Stomach smooth muscle (tissue), 2 donors: ENCODE data around the gene SMOC1.

Experiments
- H3K27ac ChIP-seq: one replicate; pipeline ENCODE4 v1.7.0; 2013; ENCODE audit warnings: mild to moderate bottlenecking, low read length, inconsistent platforms
- H3K27me3 ChIP-seq, 2 donors: one replicate each; pipeline ENCODE4 v1.7.0; 2013; ENCODE audit warnings: low read length in 2 of 2; ENCODE audit not compliant: insufficient read depth in 2 of 2, control insufficient read depth in 1 of 2
- H3K36me3 ChIP-seq, 2 donors: one replicate each; pipeline ENCODE4 v1.7.0; 2013; ENCODE audit warnings: low read length in 2 of 2; ENCODE audit not compliant: control insufficient read depth in 2 of 2, insufficient read depth in 2 of 2
- H3K4me1 ChIP-seq: one replicate; pipeline ENCODE4 v1.7.0; 2013; ENCODE audit warnings: low read length; ENCODE audit not compliant: control insufficient read depth, insufficient read depth
- H3K4me3 ChIP-seq, 2 donors: one replicate each; pipeline ENCODE4 v1.7.0; 2013; ENCODE audit warnings: low read length in 2 of 2
- H3K9ac ChIP-seq, 2 donors: one replicate each; pipeline ENCODE4 v1.7.0; 2013; ENCODE audit warnings: low read length in 2 of 2, mild to moderate bottlenecking in 1 of 2
- H3K9me3 ChIP-seq, 2 donors: one replicate each; pipeline ENCODE4 v1.7.0; 2013; ENCODE audit warnings: low read length in 2 of 2; ENCODE audit not compliant: control insufficient read depth in 2 of 2
- donor health status: healthy.
- donor health status: Pancreatic carcinoma.

SMOC1 gene

GRCh38 chr14:69959136-69959535, 79.9 kb downstream of the SMOC1 start:
- Histone ChIP-seq H3K27me3 (peaks cover 0 to under 1% of the 10 kb centered on the region in 2 donors), H3K4me1 (no peaks in the 10 kb centered on the region), H3K9ac (no peak overlapping the region), H3K4me3 (no peak overlapping the region), H3K9me3 (no peaks in the 10 kb centered on the region), H3K27ac (no peak overlapping the region), H3K36me3 (no peaks in the 10 kb centered on the region)

GRCh38 chr14:69960296-69960695, 81.1 kb downstream of the SMOC1 start:
- no peak overlapping the region for H3K4me3 ChIP-seq
- H3K27ac ChIP-seq, result no peak overlapping the region
- H3K27me3 ChIP-seq, result no peaks in the 10 kb centered on the region
- H3K36me3 ChIP-seq, result no peaks in the 10 kb centered on the region
- no peak overlapping the region for H3K9ac ChIP-seq
- no peaks in the 10 kb centered on the region for H3K4me1 ChIP-seq
- no peaks in the 10 kb centered on the region for H3K9me3 ChIP-seq

GRCh38 chr14:69963966-69964365, 84.8 kb downstream of the SMOC1 start:
- Histone ChIP-seq H3K27me3 (no peaks in the 10 kb centered on the region), H3K36me3 (no peaks in the 10 kb centered on the region), H3K4me3 (no peak overlapping the region), H3K4me1 (no peaks in the 10 kb centered on the region), H3K27ac (no peak overlapping the region), H3K9me3 (no peaks in the 10 kb centered on the region), H3K9ac (no peak overlapping the region)

- no peak overlapping the region for H3K27ac ChIP-seq
- H3K9me3 ChIP-seq, result no peaks in the 10 kb centered on the region
These were observed 85.6 kb downstream of the SMOC1 start for GRCh38 chr14:69964841-69965240.

GRCh38 chr14:69968132-69968531, 88.9 kb downstream of the SMOC1 start:
- H3K4me1 ChIP-seq, result no peaks in the 10 kb centered on the region
- H3K4me3 ChIP-seq, result no peak overlapping the region
- H3K9me3 ChIP-seq, result no peaks in the 10 kb centered on the region
- H3K27ac ChIP-seq, result no peak overlapping the region
- no peaks in the 10 kb centered on the region for H3K36me3 ChIP-seq
- no peak overlapping the region for H3K9ac ChIP-seq
- H3K27me3 ChIP-seq, result no peaks in the 10 kb centered on the region

More at GRCh38 chr14:69964841-69965240, 85.6 kb downstream of the SMOC1 start:
- Histone ChIP-seq H3K36me3 (no peaks in the 10 kb centered on the region), H3K9ac (no peak overlapping the region), H3K4me3 (no peak overlapping the region), H3K4me1 (no peaks in the 10 kb centered on the region), H3K27me3 (no peaks in the 10 kb centered on the region)

GRCh38 chr14:69968681-69969080, 89.5 kb downstream of the SMOC1 start:
- H3K9me3 ChIP-seq, result no peaks in the 10 kb centered on the region
- no peak overlapping the region for H3K9ac ChIP-seq
- H3K4me1 ChIP-seq, result no peaks in the 10 kb centered on the region
- no peaks in the 10 kb centered on the region for H3K36me3 ChIP-seq
- H3K27me3 ChIP-seq, result no peaks in the 10 kb centered on the region
- H3K4me3 ChIP-seq, result no peak overlapping the region
- H3K27ac ChIP-seq, result no peak overlapping the region

GRCh38 chr14:69972755-69973154, 93.5 kb downstream of the SMOC1 start:
- no peak overlapping the region for H3K4me3 ChIP-seq
- H3K27me3 ChIP-seq, result no peaks in the 10 kb centered on the region
- no peaks in the 10 kb centered on the region for H3K36me3 ChIP-seq
- no peak overlapping the region for H3K27ac ChIP-seq
- no peaks in the 10 kb centered on the region for H3K9me3 ChIP-seq
- H3K4me1 ChIP-seq, result no peaks in the 10 kb centered on the region
- no peak overlapping the region for H3K9ac ChIP-seq

GRCh38 chr14:69973846-69974245, 94.6 kb downstream of the SMOC1 start:
- no peak overlapping the region for H3K4me3 ChIP-seq
- H3K9me3 ChIP-seq, result no peaks in the 10 kb centered on the region
- H3K9ac ChIP-seq, result no peak overlapping the region
- no peaks in the 10 kb centered on the region for H3K36me3 ChIP-seq
- H3K27me3 ChIP-seq, result no peaks in the 10 kb centered on the region
- H3K4me1 ChIP-seq, result no peaks in the 10 kb centered on the region
- H3K27ac ChIP-seq, result no peak overlapping the region

GRCh38 chr14:69979882-69980281, 100.7 kb downstream of the SMOC1 start:
- Histone ChIP-seq H3K9me3 (no peaks in the 10 kb centered on the region), H3K4me3 (no peak overlapping the region), H3K9ac (no peak overlapping the region), H3K36me3 (no peaks in the 10 kb centered on the region), H3K4me1 (no peaks in the 10 kb centered on the region), H3K27me3 (peaks cover 0 to 7% of the 10 kb centered on the region in 2 donors), H3K27ac (no peak overlapping the region)

- H3K9ac ChIP-seq, result no peak overlapping the region
- H3K27me3 ChIP-seq, result peaks cover 0 to 7% of the 10 kb centered on the region in 2 donors
- no peak overlapping the region for H3K4me3 ChIP-seq
- H3K9me3 ChIP-seq, result no peaks in the 10 kb centered on the region
- H3K4me1 ChIP-seq, result no peaks in the 10 kb centered on the region
- H3K36me3 ChIP-seq, result no peaks in the 10 kb centered on the region
- no peak overlapping the region for H3K27ac ChIP-seq
These were observed 101.5 kb downstream of the SMOC1 start for GRCh38 chr14:69980457-69981425.

- Histone ChIP-seq H3K27ac (no peak overlapping the region), H3K36me3 (no peaks in the 10 kb centered on the region)
These were observed 103.1 kb downstream of the SMOC1 start for GRCh38 chr14:69982220-69982839.

More at GRCh38 chr14:69982220-69982839, 103.1 kb downstream of the SMOC1 start:
- no peaks in the 10 kb centered on the region for H3K4me1 ChIP-seq
- no peak overlapping the region for H3K9ac ChIP-seq
- peaks cover 0 to 8% of the 10 kb centered on the region in 2 donors for H3K27me3 ChIP-seq
- no peak overlapping the region for H3K4me3 ChIP-seq
- peaks cover 0 to 3% of the 10 kb centered on the region in 2 donors for H3K9me3 ChIP-seq
